Bronchial epithelial cell (primary cell): ENCODE data around the gene ZNF620. TPM values are rescaled to one million over a fixed set of nuclear protein-coding genes. Genes with fewer than 3 reads are reported as not detected.
"Not testable (repeated sequence)": the region's sequence is repeated elsewhere in the genome, so short reads cannot be mapped to it uniquely, and the experiment has no call there.

Experiments
- DNase-seq: peaks from one replicate; pipeline ENCODE4 v3.0.0-alpha.2; 2010; ENCODE audit warnings: low read depth
- FAIRE-seq: peaks from 2 replicates; lab custom pipeline; 2011; peaks lifted over from hg19 to GRCh38; lab: Jason Lieb, UNC
- H3K27me3 ChIP-seq: 2 replicates; pipeline ENCODE4 v1.5.1; 2011; ENCODE audit warnings: low read length; ENCODE audit not compliant: control insufficient read depth, insufficient read depth
- H3K36me3 ChIP-seq: 2 replicates; pipeline ENCODE4 v1.5.1; 2011; ENCODE audit warnings: low read length; ENCODE audit not compliant: control insufficient read depth, insufficient read depth
- H3K4me3 ChIP-seq: 2 replicates; pipeline ENCODE4 v1.5.1; 2011; ENCODE audit warnings: mild to moderate bottlenecking, low read depth, low read length, control low read depth
- CTCF ChIP-seq: IDR thresholded peaks from 2 replicates; pipeline ENCODE4 v1.5.1; 2011; ENCODE audit warnings: mild to moderate bottlenecking, moderate library complexity, low read length, control low read depth, inconsistent platforms; ENCODE audit not compliant: insufficient read depth, severe bottlenecking
- total RNA-seq: library from RNA; depleted of rRNA; stranded (reverse); fragments of >200 nt; gene quantifications from 2 replicates; pipeline ENCODE4 v1.2.1, GENCODE V29; 2014

The ZNF620 gene
- 0.38 and 0.53 TPM in 2 replicates for total RNA-seq

DNA sequence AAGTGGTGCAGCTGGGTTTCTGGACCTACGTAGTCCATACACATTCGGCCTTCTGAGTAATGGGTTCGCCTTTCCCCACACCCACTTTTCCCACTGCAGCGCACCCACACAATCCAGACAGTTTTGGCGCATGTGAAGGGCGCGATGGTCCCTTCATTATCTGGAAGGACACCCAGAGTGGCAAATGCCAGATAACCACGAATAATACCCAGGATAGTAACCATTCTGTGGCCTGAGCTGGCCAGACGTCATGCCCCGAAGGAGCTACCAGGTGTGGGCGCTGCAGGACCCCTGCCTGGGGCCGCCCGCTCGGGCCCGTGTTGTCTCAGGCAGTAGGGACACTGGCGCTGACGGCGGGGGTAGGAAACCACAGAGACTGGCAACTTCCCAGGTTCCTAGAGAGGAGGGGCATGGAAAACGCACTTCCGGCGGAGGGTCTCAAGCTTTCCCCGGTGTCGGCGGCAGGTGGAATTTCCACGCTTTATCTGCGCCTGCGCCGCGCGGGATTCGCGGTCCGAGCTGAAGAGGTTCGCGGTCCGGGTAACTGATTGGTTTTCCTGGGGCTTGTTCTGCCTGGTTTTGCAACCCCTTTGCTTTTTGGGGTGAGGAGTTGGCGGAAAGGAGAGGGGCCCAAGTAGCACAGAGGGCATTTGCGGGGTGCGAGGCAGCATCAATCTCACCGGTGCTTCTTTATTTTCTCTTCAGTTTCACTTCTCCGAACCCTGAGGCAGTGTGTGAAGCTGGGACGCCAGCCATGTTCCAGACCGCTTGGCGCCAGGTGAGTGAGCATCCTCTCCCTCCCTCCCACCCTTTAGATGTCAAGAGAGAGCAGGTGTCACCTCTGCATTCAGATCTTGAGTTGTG lies at the start of gene ZNF620:
ZNF620 (plus strand) TSS at position 441 of the 864 bp plus-strand sequence; CDS start at position 755, 314 bp downstream.
- FAIRE-seq, result no peak
- no peaks in the 10 kb centered on the region for H3K36me3 ChIP-seq
- peak; percentile 34 for TF ChIP-seq CTCF
- peak within 1 kb of the TSS; percentile 42 for H3K4me3 ChIP-seq
- no peak for DNase-seq
- H3K27me3 ChIP-seq, result no peaks in the 10 kb centered on the region

- FAIRE-seq, result no peak
- Histone ChIP-seq H3K36me3 (peaks cover 11% of the 10 kb centered on the region), H3K27me3 (no peaks in the 10 kb centered on the region), H3K4me3 (peak overlapping the region; percentile 99)
- no peak for DNase-seq
- TF ChIP-seq CTCF, result no peak
Measured at GRCh38 chr3:40456279-40456939, 49.4 kb upstream of the ZNF620 start.

- FAIRE-seq (no peak), DNase-seq (peak; percentile 90)
- H3K36me3 ChIP-seq, result peaks cover 11% of the 10 kb centered on the region
- H3K27me3 ChIP-seq, result no peaks in the 10 kb centered on the region
- no peak for TF ChIP-seq CTCF
- peak within 1 kb of the TSS; percentile 99 for H3K4me3 ChIP-seq
Measured at GRCh38 chr3:40456940-40457823, 48.7 kb upstream of the ZNF620 start, which contains the start of gene RPL14. Gene RPL14 (plus strand): TSS chr3:40457339. CDS start chr3:40457472, 133 bp downstream.

DNA sequence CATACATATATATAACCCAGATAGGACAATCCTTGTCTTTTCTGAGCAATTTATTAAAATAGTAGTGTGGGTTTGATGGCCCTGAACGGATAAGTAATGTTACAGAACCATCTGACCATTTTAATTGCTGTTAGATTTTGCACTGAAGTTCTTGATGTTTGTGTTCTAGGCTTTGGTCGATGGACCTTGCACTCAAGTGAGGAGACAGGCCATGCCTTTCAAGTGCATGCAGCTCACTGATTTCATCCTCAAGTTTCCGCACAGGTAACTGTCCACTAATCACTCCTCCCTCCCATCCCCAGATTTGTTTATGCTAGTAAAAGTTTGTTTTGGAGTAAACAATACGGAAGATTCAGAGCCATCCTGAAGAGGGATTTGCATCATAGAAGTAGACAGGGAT lies 47.4 kb upstream of the ZNF620 start:
- Histone ChIP-seq H3K27me3 (no peaks in the 10 kb centered on the region), H3K36me3 (peaks cover 14% of the 10 kb centered on the region), H3K4me3 (peak overlapping the region; percentile 99)
- DNase-seq (no peak), FAIRE-seq (no peak)
- no peak for TF ChIP-seq CTCF

- not testable (repeated sequence) for H3K4me3 ChIP-seq, H3K27me3 ChIP-seq, FAIRE-seq
- DNase-seq, result peak; percentile 61
- H3K36me3 ChIP-seq, result peaks cover 15% of the 10 kb centered on the region
Measured at GRCh38 chr3:40460481-40460880, 45.4 kb upstream of the ZNF620 start.
